ENCODE data around the gene RELB.

The RELB gene

GRCh38 chr19:45023048-45023447, 21.8 kb downstream of the RELB start:
- DNase-seq (no peak), ATAC-seq (no peak)

- no peak for DNase-seq
- no peak for ATAC-seq
These were observed 24.0 kb downstream of the RELB start for GRCh38 chr19:45025264-45025663.

DNA sequence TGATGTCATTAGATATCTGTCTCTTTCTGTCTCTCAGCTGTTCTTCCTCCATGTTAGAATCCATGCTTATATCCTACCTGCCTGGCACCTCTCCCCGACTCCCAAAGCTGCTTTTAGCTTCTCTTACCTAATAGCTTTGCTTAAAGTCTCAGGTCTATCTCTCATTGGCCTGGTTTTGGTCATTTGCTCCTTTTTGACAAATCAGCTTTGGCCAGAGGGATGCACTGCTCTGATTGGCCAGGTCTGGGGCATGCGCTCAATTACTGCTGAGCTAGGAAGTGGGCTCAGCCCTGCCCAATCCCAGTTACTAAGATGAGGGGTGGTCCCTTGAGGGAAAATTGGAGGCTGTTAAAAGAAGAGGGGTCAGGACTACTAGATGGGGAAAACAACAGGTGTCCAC, 26.1 kb downstream of the RELB start:
- no peak for ATAC-seq

GRCh38 chr19:45030825-45031224, 29.6 kb downstream of the RELB start:
- DNase-seq (no peak), ATAC-seq (no peak)

More for the DNA sequence above, 26.1 kb downstream of the RELB start:
- DNase-seq: no peak

DNA sequence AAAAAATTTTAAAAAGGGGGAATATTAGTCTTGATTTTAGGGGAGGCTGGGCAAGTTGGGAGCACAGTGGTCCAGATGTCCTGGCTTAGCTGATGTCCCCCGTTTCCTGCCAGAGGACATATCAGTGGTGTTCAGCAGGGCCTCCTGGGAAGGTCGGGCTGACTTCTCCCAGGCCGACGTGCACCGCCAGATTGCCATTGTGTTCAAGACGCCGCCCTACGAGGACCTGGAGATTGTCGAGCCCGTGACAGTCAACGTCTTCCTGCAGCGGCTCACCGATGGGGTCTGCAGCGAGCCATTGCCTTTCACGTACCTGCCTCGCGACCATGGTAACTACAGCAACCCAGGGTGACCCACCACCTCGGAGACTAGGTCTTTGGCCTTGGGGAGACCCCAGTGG, 31.2 kb downstream of the RELB start:
- no peak for ATAC-seq
- DNase-seq: no peak

GRCh38 chr19:45035755-45036154, 34.5 kb downstream of the RELB start:
- DNase-seq (no peak), ATAC-seq (no peak)

DNA sequence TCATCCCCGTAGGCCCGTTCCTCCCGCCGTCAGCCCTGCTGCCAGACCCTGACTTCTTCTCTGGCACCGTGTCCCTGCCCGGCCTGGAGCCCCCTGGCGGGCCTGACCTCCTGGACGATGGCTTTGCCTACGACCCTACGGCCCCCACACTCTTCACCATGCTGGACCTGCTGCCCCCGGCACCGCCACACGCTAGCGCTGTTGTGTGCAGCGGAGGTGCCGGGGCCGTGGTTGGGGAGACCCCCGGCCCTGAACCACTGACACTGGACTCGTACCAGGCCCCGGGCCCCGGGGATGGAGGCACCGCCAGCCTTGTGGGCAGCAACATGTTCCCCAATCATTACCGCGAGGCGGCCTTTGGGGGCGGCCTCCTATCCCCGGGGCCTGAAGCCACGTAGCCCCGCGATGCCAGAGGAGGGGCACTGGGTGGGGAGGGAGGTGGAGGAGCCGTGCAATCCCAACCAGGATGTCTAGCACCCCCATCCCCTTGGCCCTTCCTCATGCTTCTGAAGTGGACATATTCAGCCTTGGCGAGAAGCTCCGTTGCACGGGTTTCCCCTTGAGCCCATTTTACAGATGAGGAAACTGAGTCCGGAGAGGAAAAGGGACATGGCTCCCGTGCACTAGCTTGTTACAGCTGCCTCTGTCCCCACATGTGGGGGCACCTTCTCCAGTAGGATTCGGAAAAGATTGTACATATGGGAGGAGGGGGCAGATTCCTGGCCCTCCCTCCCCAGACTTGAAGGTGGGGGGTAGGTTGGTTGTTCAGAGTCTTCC, 36.3 kb downstream of the RELB start:
- DNase-seq: no peak
- ATAC-seq: no peak

DNA sequence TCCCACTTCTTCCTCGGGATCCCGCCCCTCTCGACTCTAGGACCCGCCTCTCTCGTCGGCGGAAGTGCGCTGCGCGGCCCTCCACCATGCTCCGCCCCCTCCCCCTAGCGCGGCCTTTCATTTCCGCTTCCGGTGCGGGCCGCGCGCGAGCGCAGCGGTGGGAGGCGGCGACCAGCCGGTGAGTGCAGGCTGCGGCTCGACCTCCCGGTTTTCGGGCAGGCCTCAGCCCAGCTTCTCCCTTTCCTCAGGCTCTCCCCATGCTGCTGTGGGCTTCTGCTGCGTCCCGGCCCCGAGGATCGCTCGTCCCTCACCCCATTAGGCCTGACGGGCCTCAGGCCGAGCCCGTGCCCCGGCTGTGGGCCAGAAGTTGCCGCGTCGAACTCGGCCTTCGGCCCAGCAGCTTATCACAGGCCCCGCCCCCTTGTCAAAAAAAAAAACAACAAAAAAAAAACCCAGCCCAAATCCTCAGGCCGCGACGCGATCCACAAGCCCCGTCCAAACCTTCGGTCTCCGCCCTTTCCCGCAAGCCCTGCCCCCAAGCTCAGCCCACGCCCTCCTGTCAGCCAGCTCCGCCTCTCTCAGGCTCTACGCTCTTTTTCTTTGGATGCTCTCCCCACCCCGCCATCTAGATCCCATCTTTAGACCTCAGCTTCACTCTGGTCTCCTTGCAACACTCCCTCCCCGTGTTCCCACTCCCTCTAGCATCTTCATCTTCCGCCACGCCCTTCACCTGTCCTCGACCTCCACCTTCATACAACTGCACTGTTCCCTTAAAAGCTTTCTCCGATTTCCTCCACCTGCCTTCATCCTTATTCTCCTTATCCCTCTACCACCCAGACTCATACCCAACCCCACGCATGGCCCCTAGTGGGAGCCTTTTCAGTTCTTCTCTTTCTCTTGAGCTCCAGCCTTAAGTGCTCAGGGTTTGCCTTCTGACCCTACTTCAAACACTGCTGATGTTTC, 37.9 kb downstream of the RELB start, which contains the start of gene CLASRP:
TSS of gene CLASRP (plus strand) at position 115 of the 963 bp plus-strand sequence. CDS start 1,168 bp downstream, outside the sequence.
- DNase-seq (peak; percentile 93), ATAC-seq (peak; percentile 97)

GRCh38 chr19:45040059-45040771, 39.0 kb downstream of the RELB start:
- ATAC-seq (no peak), DNase-seq (no peak)

DNA sequence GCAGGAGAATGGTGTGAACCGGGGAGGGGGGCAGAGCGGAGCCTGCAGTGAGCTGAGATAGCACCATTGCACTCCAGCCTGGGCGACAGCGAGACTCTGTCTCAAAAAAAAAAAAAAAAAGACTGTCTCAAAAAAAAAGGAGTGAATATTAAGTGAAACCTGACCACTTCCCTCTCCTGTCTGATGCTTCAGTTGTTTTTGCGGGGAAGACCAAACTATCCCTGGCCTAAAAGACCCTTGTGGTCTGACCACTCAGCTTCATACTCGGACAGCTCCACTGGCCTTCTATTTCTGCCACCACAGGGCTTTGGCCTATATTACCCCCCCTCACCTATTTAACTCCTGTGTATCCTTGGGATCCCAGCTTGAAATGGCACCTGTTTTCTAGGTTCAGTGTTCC, 39.9 kb downstream of the RELB start:
- ATAC-seq: no peak
- DNase-seq: no peak

- DNase-seq (no peak), ATAC-seq (no peak)
These were observed 44.5 kb downstream of the RELB start for GRCh38 chr19:45045671-45046353.

DNA sequence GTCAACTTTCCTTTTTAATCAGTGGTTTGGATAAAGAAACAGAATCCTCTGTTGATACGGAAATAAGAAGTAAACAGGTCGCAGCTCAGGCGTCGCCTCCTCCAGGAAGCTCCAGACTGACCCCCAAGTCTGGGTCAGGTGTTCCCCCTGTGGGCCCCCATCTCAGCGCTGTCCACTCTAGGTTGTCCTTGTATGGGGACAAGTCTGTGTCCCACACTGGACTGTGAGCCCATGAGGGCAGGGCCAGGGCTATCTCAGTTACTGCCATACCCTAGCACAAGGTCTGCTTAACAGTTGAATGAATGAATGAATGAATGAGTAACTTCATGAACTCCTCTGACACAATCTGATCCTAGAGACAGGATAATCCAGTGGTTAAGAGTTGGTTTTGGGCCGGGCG, 45.1 kb downstream of the RELB start:
- DNase-seq (no peak), ATAC-seq (no peak)

- DNase-seq (no peak), ATAC-seq (no peak)
These were observed 46.0 kb downstream of the RELB start for GRCh38 chr19:45047188-45047797.

GRCh38 chr19:45049073-45049736, 47.9 kb downstream of the RELB start:
- no peak for ATAC-seq
- no peak for DNase-seq

DNA sequence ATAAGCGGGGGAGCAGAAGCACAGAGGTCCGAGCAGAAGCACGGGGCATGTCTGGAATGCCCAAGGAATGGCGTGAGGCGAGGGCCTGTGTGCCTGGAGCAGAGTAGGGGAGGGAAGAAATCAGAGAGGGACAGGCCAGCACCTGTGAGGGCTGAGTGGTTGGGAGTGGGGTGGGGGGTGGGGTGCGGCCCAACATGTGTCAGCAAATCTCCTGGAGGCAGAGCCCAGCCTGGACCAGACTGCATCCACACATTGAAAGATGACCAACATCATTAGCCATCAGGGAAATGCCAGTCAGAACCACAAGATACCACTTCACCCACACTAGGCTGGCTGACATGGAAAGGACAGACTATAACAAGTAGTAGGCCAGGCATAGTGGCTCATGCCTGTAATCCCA, 48.8 kb downstream of the RELB start:
- no peak for DNase-seq

GRCh38 chr19:45051929-45052579, 50.8 kb downstream of the RELB start:
- DNase-seq (no peak), ATAC-seq (no peak)

More for the DNA sequence above, 48.8 kb downstream of the RELB start:
- ATAC-seq: no peak

DNA sequence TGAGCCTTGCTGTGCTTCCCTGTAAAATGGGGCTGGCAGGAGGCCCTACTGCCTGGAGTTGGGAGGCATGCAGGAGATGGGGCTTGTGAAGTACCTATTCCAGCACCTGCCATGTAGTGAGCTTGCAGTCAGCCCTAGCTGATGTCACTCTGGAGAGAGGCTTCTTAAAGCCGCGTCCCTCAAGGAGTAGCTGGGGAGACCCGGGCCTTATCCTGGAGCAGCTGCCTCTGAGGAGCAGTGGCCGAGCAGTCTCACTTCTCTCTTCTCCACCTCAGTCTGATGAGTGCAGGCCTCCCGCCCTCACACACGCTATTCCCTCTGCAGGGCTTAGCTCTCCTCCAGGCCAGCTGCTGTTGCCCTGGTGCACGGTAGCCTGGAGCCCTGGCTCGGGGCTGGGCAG, 55.6 kb downstream of the RELB start:
- ATAC-seq: peak; percentile 7
- DNase-seq: no peak

GRCh38 chr19:45057444-45057843, 56.2 kb downstream of the RELB start:
- no peak for DNase-seq
- ATAC-seq: peak; percentile 7

DNA sequence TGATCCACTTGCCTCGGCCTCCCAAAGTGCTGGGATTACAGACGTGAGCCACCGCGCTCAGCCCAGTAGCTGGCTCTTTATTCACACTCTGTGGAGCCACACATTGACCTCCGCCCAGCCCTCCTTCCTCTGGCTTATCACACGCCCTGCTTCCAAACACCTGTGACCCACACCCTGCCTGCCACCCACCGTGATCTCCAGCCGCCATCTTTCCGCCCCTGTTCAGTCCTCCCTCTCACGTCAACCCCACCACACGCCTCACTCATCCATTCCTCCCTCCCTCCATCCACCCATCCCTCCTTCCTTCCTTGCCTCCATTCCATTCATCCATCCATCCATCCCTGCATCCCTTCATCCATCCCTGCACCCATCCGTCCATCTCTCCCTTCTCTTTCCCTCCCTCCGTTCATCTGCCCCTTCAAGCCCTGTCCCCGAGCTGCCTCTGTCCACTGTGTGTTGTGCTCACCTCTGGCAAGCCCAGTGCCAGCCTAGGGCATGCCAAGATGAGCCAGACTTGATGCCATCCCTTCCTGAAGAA, 57.4 kb downstream of the RELB start:
- no peak for DNase-seq
- ATAC-seq: no peak
